ENCODE results near the gene SUGCT. TPM values are rescaled to one million over a fixed set of nuclear protein-coding genes. Genes with fewer than 3 reads are reported as not detected.

The SUGCT gene
- total RNA-seq, 4 donors from 2014 or later = 1.1 to 3.6 (median 2.6) TPM

- DNase-seq (ENCODE audit: low spot score) (no peak), ATAC-seq (ENCODE audit: low FRiP score) (no peak)
- no peak for TF ChIP-seq CTCF (IDR thresholded peaks at IDR 0.05)
Observed at GRCh38 chr7:40223451-40224127, 88.8 kb downstream of the SUGCT start.

GRCh38 chr7:40230101-40230500 lies 95.3 kb downstream of the SUGCT start:
- ATAC-seq (ENCODE audit: low FRiP score) = no peak
- TF ChIP-seq CTCF (IDR thresholded peaks at IDR 0.05) = no peak
- no peak for DNase-seq (ENCODE audit: low spot score)

GRCh38 chr7:40231796-40232195 lies 97.0 kb downstream of the SUGCT start:
- ATAC-seq (ENCODE audit: low FRiP score) (no peak), DNase-seq (ENCODE audit: low spot score) (no peak)
- no peak for TF ChIP-seq CTCF (IDR thresholded peaks at IDR 0.05)

GRCh38 chr7:40232242-40232893 lies 97.6 kb downstream of the SUGCT start:
- TF ChIP-seq CTCF (IDR thresholded peaks at IDR 0.05) = no peak
- no peak for DNase-seq (ENCODE audit: low spot score)
- no peak for ATAC-seq (ENCODE audit: low FRiP score)

GRCh38 chr7:40234046-40234445 lies 99.2 kb downstream of the SUGCT start:
- ATAC-seq (ENCODE audit: low FRiP score) (no peak), DNase-seq (ENCODE audit: low spot score) (no peak)
- TF ChIP-seq CTCF (IDR thresholded peaks at IDR 0.05) = no peak

- no peak for TF ChIP-seq CTCF (IDR thresholded peaks at IDR 0.05)
- no peak for ATAC-seq (ENCODE audit: low FRiP score)
Observed at GRCh38 chr7:40234666-40235065, 99.9 kb downstream of the SUGCT start.

GRCh38 chr7:40237731-40238130 lies 102.9 kb downstream of the SUGCT start:
- no peak for TF ChIP-seq CTCF (IDR thresholded peaks at IDR 0.05)
- ATAC-seq (ENCODE audit: low FRiP score) (no peak), DNase-seq (ENCODE audit: low spot score) (no peak)

More at GRCh38 chr7:40234666-40235065, 99.9 kb downstream of the SUGCT start:
- no peak for DNase-seq (ENCODE audit: low spot score)
